OCI-LY7 (cell line): ENCODE results near the gene YKT6. TPM values are rescaled to one million over a fixed set of nuclear protein-coding genes. Genes with fewer than 3 reads are reported as not detected.

Experiments
- BruUV-seq: library from RNA; stranded (reverse); fragments of 400-500 nt; replicated peaks from 2 replicates; lab custom pipeline; 2021; lab: Mats Ljungman, UMichigan
- CTCF ChIA-PET: fragments of 300-600 bp; sonication (Branson Sonifier 250); formaldehyde crosslinking; loops from one replicate; lab custom pipeline; 2022; ENCODE audit warnings: antibody characterized with exemption; ENCODE audit not compliant: unreplicated experiment; lab: Charles Lee
- POLR2A ChIA-PET: fragments of 300-600 bp; sonication (Branson Sonifier 250); formaldehyde crosslinking; loops from one replicate; lab custom pipeline; 2022; ENCODE audit warnings: antibody characterized with exemption; lab: Charles Lee
- DNase-seq: peaks from one replicate; pipeline ENCODE4 v3.0.0-alpha.2; 2015; ENCODE audit warnings: low spot score
- H2AFZ ChIP-seq: fragments of 200-600 bp; sonication (generic), shearing (Covaris generic); 2 replicates; pipeline ENCODE4 v1.6.1; 2014; ENCODE audit warnings: mild to moderate bottlenecking, antibody characterized with exemption, low read length, moderate library complexity
- H3K27ac ChIP-seq: fragments of 200-600 bp; sonication (generic); 2 replicates; pipeline ENCODE4 v1.5.1; 2014; ENCODE audit warnings: mixed run types, low read depth, mild to moderate bottlenecking, moderate library complexity, low read length, inconsistent platforms; ENCODE audit not compliant: poor library complexity, severe bottlenecking
- H3K36me3 ChIP-seq: fragments of 200-600 bp; sonication (generic); 2 replicates; pipeline ENCODE4 v1.6.1; 2014; ENCODE audit warnings: mild to moderate bottlenecking, antibody characterized with exemption, low read length, moderate library complexity, mixed read lengths; ENCODE audit not compliant: insufficient read depth
- H3K4me1 ChIP-seq: fragments of 200-600 bp; sonication (generic); 2 replicates; pipeline ENCODE4 v1.5.1; 2014; ENCODE audit warnings: mild to moderate bottlenecking, low read length; ENCODE audit not compliant: insufficient read depth, poor library complexity, severe bottlenecking
- H3K4me2 ChIP-seq: fragments of 200-600 bp; sonication (generic); 2 replicates; pipeline ENCODE4 v1.6.1; 2014; ENCODE audit warnings: mild to moderate bottlenecking, low read length
- H3K4me3 ChIP-seq: fragments of 200-600 bp; sonication (generic); 2 replicates; pipeline ENCODE4 v1.5.1; 2014; ENCODE audit warnings: mild to moderate bottlenecking, low read depth, low read length; ENCODE audit not compliant: poor library complexity, severe bottlenecking
- H3K79me2 ChIP-seq: fragments of 200-600 bp; sonication (generic); 2 replicates; pipeline ENCODE4 v1.6.1; 2016; ENCODE audit warnings: low read depth, mild to moderate bottlenecking, low read length, moderate library complexity, mixed read lengths; ENCODE audit not compliant: insufficient read depth
- H3K9me2 ChIP-seq: fragments of 200-600 bp; sonication (generic); 2 replicates; pipeline ENCODE4 v1.6.1; 2016; ENCODE audit warnings: mild to moderate bottlenecking, low read length, mixed read lengths; ENCODE audit not compliant: insufficient read depth
- H3K9me3 ChIP-seq: fragments of 200-600 bp; sonication (generic); 2 replicates; pipeline ENCODE4 v1.6.1; 2014; ENCODE audit warnings: mild to moderate bottlenecking, mixed run types, low read length, mixed read lengths
- H4K20me1 ChIP-seq: fragments of 200-600 bp; sonication (generic); 2 replicates; pipeline ENCODE4 v1.6.1; 2014; ENCODE audit warnings: mild to moderate bottlenecking, antibody characterized with exemption, low read length, moderate library complexity, mixed read lengths; ENCODE audit not compliant: insufficient read depth
- CTCF ChIP-seq: fragments of 200-600 bp; sonication (generic); conservative IDR thresholded peaks from 2 replicates; pipeline ENCODE4 v1.5.1; 2014; ENCODE audit warnings: mild to moderate bottlenecking, antibody characterized with exemption, low read length, moderate library complexity, mixed read lengths
- EZH2phosphoT487 ChIP-seq: fragments of 200-600 bp; sonication (generic); IDR thresholded peaks from 2 replicates; pipeline ENCODE4 v1.6.1; 2018; ENCODE audit warnings: low read depth, borderline replicate concordance, mild to moderate bottlenecking, mixed run types, antibody characterized with exemption, low read length, moderate library complexity, mixed read lengths
- intact Hi-C: fragments of 100-400 bp; cut with micrococcal nuclease; formaldehyde crosslinking; loops from one replicate; pipeline ENCODE4 v1.10.0; 2022; ENCODE audit not compliant: unreplicated experiment
- total RNA-seq, 2 experiments: library from RNA; depleted of rRNA in 1 of 2; stranded (reverse); fragments of >200 nt in 1 of 2; shearing (Covaris generic) in 1 of 2; gene quantifications; 2 replicates each; pipeline ENCODE4 v1.2.3, GENCODE V29; 2014 to 2022

YKT6 gene
- total RNA-seq, 2 experiments from 2014 or later: 50.6 to 74.2 TPM

GRCh38 chr7:44162179-44162578 lies 38.6 kb upstream of the YKT6 start:
- Histone ChIP-seq H2AFZ (no peak overlapping the region), H3K9me3 (no peaks in the 10 kb centered on the region), H4K20me1 (no peaks in the 10 kb centered on the region), H3K4me2 (no peak overlapping the region), H3K4me3 (no peak overlapping the region), H3K79me2 (no peaks in the 10 kb centered on the region), H3K4me1 (no peaks in the 10 kb centered on the region), H3K36me3 (no peaks in the 10 kb centered on the region), H3K27ac (no peak overlapping the region), H3K9me2 (no peaks in the 10 kb centered on the region)
- ChIA-PET POLR2A (no interaction called here), CTCF (no interaction called here)
- BruUV-seq: no TSS peak
- no peak for DNase-seq
- TF ChIP-seq CTCF (no peak), EZH2phosphoT487 (no peak)
- intact Hi-C loops: no loop called here

- Histone ChIP-seq H4K20me1 (no peaks in the 10 kb centered on the region), H3K4me3 (no peak overlapping the region), H3K27ac (no peak overlapping the region), H3K4me2 (no peak overlapping the region), H3K9me3 (no peaks in the 10 kb centered on the region), H2AFZ (no peak overlapping the region), H3K79me2 (no peaks in the 10 kb centered on the region), H3K9me2 (no peaks in the 10 kb centered on the region), H3K4me1 (peaks cover 4% of the 10 kb centered on the region), H3K36me3 (no peaks in the 10 kb centered on the region)
- intact Hi-C loops: no loop called here
- ChIA-PET POLR2A (interaction anchor here (0.9 kb wide), 1 partner anchor 15 kb away, joined by 3 read pairs; no protein-coding TSS in a partner anchor), CTCF (interaction anchor here (1.3 kb wide), 1 partner anchor 13 kb away, joined by 3 read pairs; no protein-coding TSS in a partner anchor)
- BruUV-seq: no TSS peak
- DNase-seq: no peak
- TF ChIP-seq EZH2phosphoT487 (no peak), CTCF (no peak)
Observed at GRCh38 chr7:44162785-44163395, 37.9 kb upstream of the YKT6 start.

DNA sequence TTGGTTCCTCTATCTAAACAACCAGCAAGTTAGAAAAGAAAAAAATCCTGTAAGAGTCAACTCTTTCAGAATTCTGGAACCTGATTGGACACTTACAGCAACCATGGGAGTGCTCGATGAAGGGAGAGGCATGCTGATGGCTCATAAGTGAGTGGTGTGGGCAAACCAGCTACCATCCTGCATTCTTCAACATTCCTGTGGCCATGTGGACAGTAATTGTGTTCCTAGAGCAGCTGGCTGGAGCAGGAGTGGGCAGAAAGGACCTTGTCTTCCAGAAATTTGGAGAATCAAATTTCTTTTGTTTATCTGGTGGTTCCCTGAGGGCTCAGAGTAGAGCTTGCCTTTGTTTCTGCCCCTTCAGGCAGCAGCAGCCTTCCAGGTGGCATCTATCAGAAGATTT lies 37.2 kb upstream of the YKT6 start:
- H3K9me2 ChIP-seq: no peaks in the 10 kb centered on the region
- DNase-seq: no peak
- intact Hi-C loops: no loop called here
- ChIA-PET POLR2A (interaction anchor here (0.9 kb wide), 1 partner anchor 16 kb away, joined by 3 read pairs; no protein-coding TSS in a partner anchor), CTCF (interaction anchor here (1.3 kb wide), 1 partner anchor 13 kb away, joined by 3 read pairs; no protein-coding TSS in a partner anchor)
- no peak overlapping the region for H3K27ac ChIP-seq
- H3K79me2 ChIP-seq: no peaks in the 10 kb centered on the region
- no peaks in the 10 kb centered on the region for H4K20me1 ChIP-seq
- no TSS peak for BruUV-seq
- TF ChIP-seq EZH2phosphoT487 (no peak), CTCF (no peak)
- no peaks in the 10 kb centered on the region for H3K36me3 ChIP-seq
- H3K4me2 ChIP-seq: no peak overlapping the region
- H2AFZ ChIP-seq: no peak overlapping the region
- H3K4me1 ChIP-seq: peaks cover 9% of the 10 kb centered on the region
- no peak overlapping the region for H3K4me3 ChIP-seq
- H3K9me3 ChIP-seq: no peaks in the 10 kb centered on the region
